Aorta (tissue), 5 donors: ENCODE data around the gene OR2T2. TPM values are rescaled to one million over a fixed set of nuclear protein-coding genes. Genes with fewer than 3 reads are reported as not detected.
"Not testable (repeated sequence)": the region's sequence is repeated elsewhere in the genome, so short reads cannot be mapped to it uniquely, and the experiment has no call there.

Experiments
- ATAC-seq: fragments of 200-7000 bp; cut with Tn5 transposase; one replicate; pipeline ENCODE4 v1.9.1; 2022; ENCODE audit warnings: moderate library complexity; ENCODE audit not compliant: low FRiP score
- DNase-seq, 2 donors: peaks; one replicate each; pipeline ENCODE4 v3.0.0-alpha.2; 2020
- H3K27ac ChIP-seq, 2 donors: one replicate each; pipeline ENCODE4 v1.5.1; 2013; ENCODE audit warnings: low read length in 2 of 2, mild to moderate bottlenecking in 2 of 2, moderate library complexity in 2 of 2, control low read depth in 1 of 2, inconsistent platforms in 1 of 2, low read depth in 1 of 2
- H3K27me3 ChIP-seq, 2 donors: one replicate each; pipeline ENCODE4 v1.6.1; 2013; ENCODE audit warnings: control low read depth in 1 of 2, low read length in 1 of 2, mild to moderate bottlenecking in 1 of 2, moderate library complexity in 1 of 2; ENCODE audit not compliant: insufficient read depth in 2 of 2, control insufficient read depth in 1 of 2
- H3K36me3 ChIP-seq, 2 donors: one replicate each; pipeline ENCODE4 v1.6.1; 2013; ENCODE audit warnings: control low read depth in 1 of 2, low read length in 1 of 2, mild to moderate bottlenecking in 1 of 2; ENCODE audit not compliant: insufficient read depth in 2 of 2, control insufficient read depth in 1 of 2
- H3K4me1 ChIP-seq, 2 donors: one replicate each; pipeline ENCODE4 v1.6.1; 2013; ENCODE audit warnings: low read length in 2 of 2, control low read depth in 1 of 2, mild to moderate bottlenecking in 1 of 2, moderate library complexity in 1 of 2; ENCODE audit not compliant: insufficient read depth in 2 of 2, control insufficient read depth in 1 of 2
- H3K4me3 ChIP-seq, 2 donors: one replicate each; pipeline ENCODE4 v1.5.1; 2013; ENCODE audit warnings: low read length in 2 of 2, control low read depth in 1 of 2, mild to moderate bottlenecking in 1 of 2
- H3K9me3 ChIP-seq: one replicate; pipeline ENCODE4 v1.6.1; 2013; ENCODE audit warnings: mild to moderate bottlenecking, low read length; ENCODE audit not compliant: control insufficient read depth
- WGBS, 2 donors: extraction: QIAGEN DNeasy Blood & Tissue Kit; methylation state at CpG; one replicate each; pipeline ENCODE4 v1.1.7; 2013; 5-methylcytosine and 5-hydroxymethylcytosine counted together
- intact Hi-C, 2 donors: fragments of 100-400 bp; cut with DNase I; formaldehyde crosslinking; loops; one replicate each; pipeline versions ENCODE4 v1.14.2 to v1.15.0; 2022
- long read RNA-seq, 2 donors: library from polyadenylated mRNA; unstranded; transcript quantifications; one replicate each; pipeline ENCODE4 v2.0.0, GENCODE V29; 2020 to 2021
- polyA plus RNA-seq, 2 donors: library from polyadenylated mRNA; stranded (reverse); fragments of 200-250 nt; gene quantifications; one replicate each; pipeline ENCODE4 v1.2.3, GENCODE V29; 2013
- total RNA-seq, 2 donors: library from RNA; stranded (reverse); fragmentation: NEBNext Ultra II Directional; extraction: Animal tissue kit (Norgen Biotek cat#: 25700); gene quantifications; one replicate each; pipeline ENCODE4 v1.2.1, GENCODE V29; 2021
- donor health status: healthy with polysubstance abuse.
- donor health status: Bipolar disorder and iron deficiency.
- donor health status: DM: no; HTN: no; CAD: no.
- donor health status: DM: no; HTN: no; CAD: no.
- donor health status: DM: yes; HTN: yes; CAD: no.

OR2T2 gene
- total RNA-seq (not detected), polyA plus RNA-seq (not detected)
- long read RNA-seq, donor 1, result 0 reads
- long read RNA-seq, donor 2, result 0 reads

GRCh38 chr1:248445399-248445798, at the start of gene OR2T2:
Gene OR2T2 (plus strand): TSS chr1:248445637. CDS start chr1:248452798, 7,161 bp downstream.
- not testable (repeated sequence) for ATAC-seq
- WGBS, 2 donors, result no CpG with 5 or more reads among the region's 2 CpGs

GRCh38 chr1:248402748-248403147, 42.7 kb upstream of the OR2T2 start, which contains the start of gene OR2T1:
Gene OR2T1 (plus strand): TSS chr1:248403048. CDS start chr1:248406148, 3,100 bp downstream.
- Histone ChIP-seq H3K9me3 (peaks cover 3% of the 10 kb centered on the region), H3K27ac (no peak within 1 kb of the TSS), H3K4me3 (no peak within 1 kb of the TSS), H3K27me3 (no peaks in the 10 kb centered on the region), H3K36me3 (no peaks in the 10 kb centered on the region), H3K4me1 (no peaks in the 10 kb centered on the region)
- intact Hi-C loops, result no loop called here
- 64 to 66% methylated on average over 3 of the region's 3 CpGs for WGBS, 2 donors
- no peak for DNase-seq
- ATAC-seq, result no peak

More at GRCh38 chr1:248445399-248445798, at the start of gene OR2T2:
- not testable (repeated sequence) for H3K36me3 ChIP-seq, H3K9me3 ChIP-seq, DNase-seq, H3K27ac ChIP-seq, H3K4me3 ChIP-seq, H3K4me1 ChIP-seq, H3K27me3 ChIP-seq
- intact Hi-C loops, result loop anchor here in 1 of 2 donors (10.0 kb wide), 1 partner anchor 209 kb away; the partner anchor contains the start of gene OR2T27

GRCh38 chr1:248404024-248404423, 41.4 kb upstream of the OR2T2 start:
- H3K4me1 ChIP-seq, result no peaks in the 10 kb centered on the region
- peaks cover 4% of the 10 kb centered on the region for H3K9me3 ChIP-seq
- ATAC-seq, result no peak
- H3K27me3 ChIP-seq, result no peaks in the 10 kb centered on the region
- 86 to 90% methylated on average over 6 of the region's 6 CpGs for WGBS, 2 donors
- no peaks in the 10 kb centered on the region for H3K36me3 ChIP-seq
- H3K27ac ChIP-seq, result no peak overlapping the region
- DNase-seq, result no peak
- intact Hi-C loops, result no loop called here
- no peak overlapping the region for H3K4me3 ChIP-seq

- Histone ChIP-seq H3K9me3 (peaks cover 4% of the 10 kb centered on the region), H3K4me1 (no peaks in the 10 kb centered on the region), H3K27me3 (no peaks in the 10 kb centered on the region), H3K27ac (no peak overlapping the region), H3K36me3 (no peaks in the 10 kb centered on the region), H3K4me3 (no peak overlapping the region)
- intact Hi-C loops, result no loop called here
- ATAC-seq, result no peak
- DNase-seq, result no peak
- WGBS, 2 donors, result 56 to 68% methylated on average over 8 of the region's 8 CpGs
Measured at GRCh38 chr1:248406721-248407692, 38.4 kb upstream of the OR2T2 start.

- ATAC-seq, result no peak
- DNase-seq, result no peak
- no peaks in the 10 kb centered on the region for H3K9me3 ChIP-seq
- peaks cover 0 to 2% of the 10 kb centered on the region in 2 donors for H3K27me3 ChIP-seq
- H3K27ac ChIP-seq, result no peak overlapping the region
- no peaks in the 10 kb centered on the region for H3K36me3 ChIP-seq
- intact Hi-C loops, result no loop called here
- no peaks in the 10 kb centered on the region for H3K4me1 ChIP-seq
- 48 to 49% methylated on average over 3 of the region's 3 CpGs for WGBS, 2 donors
- no peak overlapping the region for H3K4me3 ChIP-seq
Measured at GRCh38 chr1:248416226-248416625, 29.2 kb upstream of the OR2T2 start.

- H3K4me1 ChIP-seq, result no peaks in the 10 kb centered on the region
- DNase-seq (no peak), ATAC-seq (no peak)
- no peaks in the 10 kb centered on the region for H3K36me3 ChIP-seq
- H3K9me3 ChIP-seq, result no peaks in the 10 kb centered on the region
- intact Hi-C loops, result no loop called here
- H3K27ac ChIP-seq, result no peak overlapping the region
- no peak overlapping the region for H3K4me3 ChIP-seq
- peaks cover 0 to 2% of the 10 kb centered on the region in 2 donors for H3K27me3 ChIP-seq
- 69 to 76% methylated on average over 2 of the region's 2 CpGs for WGBS, 2 donors
Measured at GRCh38 chr1:248417854-248418253, 27.6 kb upstream of the OR2T2 start.

GRCh38 chr1:248421384-248421783, 24.1 kb upstream of the OR2T2 start:
- H3K27me3 ChIP-seq, result peaks cover 0 to 2% of the 10 kb centered on the region in 2 donors
- 11 to 25% methylated on average over 1 of the region's 1 CpG for WGBS, 2 donors
- no peak overlapping the region for H3K4me3 ChIP-seq
- intact Hi-C loops, result no loop called here
- no peaks in the 10 kb centered on the region for H3K4me1 ChIP-seq
- H3K36me3 ChIP-seq, result no peaks in the 10 kb centered on the region
- no peaks in the 10 kb centered on the region for H3K9me3 ChIP-seq
- no peak for ATAC-seq
- no peak for DNase-seq
- no peak overlapping the region for H3K27ac ChIP-seq

- H3K36me3 ChIP-seq, ATAC-seq, H3K9me3 ChIP-seq, DNase-seq, intact Hi-C loops, H3K4me3 ChIP-seq, H3K4me1 ChIP-seq, H3K27ac ChIP-seq, H3K27me3 ChIP-seq: not testable (repeated sequence)
- WGBS, 2 donors, result 59 to 62% methylated on average over 3 of the region's 3 CpGs
Measured at GRCh38 chr1:248427526-248428191, 17.8 kb upstream of the OR2T2 start.
